ENCODE results near the gene ELK3. TPM values are rescaled to one million over a fixed set of nuclear protein-coding genes. Genes with fewer than 3 reads are reported as not detected.

The ELK3 gene
- total RNA-seq, 4 donors from 2014 or later: 10.0 to 13.5 (median 11.0) TPM

GRCh38 chr12:96295532-96296160, 101.5 kb downstream of the ELK3 start:
- Histone ChIP-seq H3K9me3 (no peaks in the 10 kb centered on the region), H3K27ac (no peak overlapping the region), H3K4me3 (no peak overlapping the region), H3K27me3 (no peaks in the 10 kb centered on the region), H3K36me3 (peaks cover 38% of the 10 kb centered on the region), H3K4me1 (no peaks in the 10 kb centered on the region)
- TF ChIP-seq EP300 (IDR thresholded peaks at IDR 0.05): no peak
- TF ChIP-seq CTCF (IDR thresholded peaks at IDR 0.05): no peak
- no peak for TF ChIP-seq POLR2AphosphoS5 (IDR thresholded peaks at IDR 0.05)
- TF ChIP-seq POLR2A (IDR thresholded peaks at IDR 0.05): no peak
- 86% methylated on average over 6 of the region's 6 CpGs for WGBS
- DNase-seq (ENCODE audit: low spot score in 2 of 2): no peak

DNA sequence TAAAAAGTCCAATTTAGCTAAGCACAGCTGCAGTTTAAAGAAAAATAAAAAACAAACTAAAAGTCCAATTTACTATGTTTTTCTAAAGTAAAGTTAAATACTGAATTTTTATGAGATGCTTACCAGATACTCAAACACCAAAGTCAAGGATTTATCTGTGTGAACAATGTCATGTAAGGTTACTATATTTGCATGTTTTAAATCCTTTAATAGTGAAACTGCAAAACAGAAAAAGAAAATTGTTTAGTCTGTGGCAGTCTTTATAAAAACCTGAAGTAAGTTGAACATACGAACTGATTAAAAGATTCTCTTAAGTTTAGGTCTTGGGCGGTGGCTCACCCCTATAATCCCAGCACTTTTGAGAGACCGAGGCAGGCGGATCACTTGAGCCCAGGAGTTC, 103.3 kb downstream of the ELK3 start:
- no peak for TF ChIP-seq POLR2AphosphoS5 (IDR thresholded peaks at IDR 0.05)
- no peak for TF ChIP-seq POLR2A (IDR thresholded peaks at IDR 0.05)
- no peak for TF ChIP-seq EP300 (IDR thresholded peaks at IDR 0.05)
- no peak for TF ChIP-seq CTCF (IDR thresholded peaks at IDR 0.05)
- Histone ChIP-seq H3K27me3 (no peaks in the 10 kb centered on the region), H3K36me3 (peaks cover 23% of the 10 kb centered on the region), H3K4me1 (no peaks in the 10 kb centered on the region), H3K9me3 (no peaks in the 10 kb centered on the region), H3K27ac (no peak overlapping the region), H3K4me3 (no peak overlapping the region)
- WGBS: 96% methylated on average over 4 of the region's 4 CpGs
- DNase-seq (ENCODE audit: low spot score in 2 of 2): no peak

DNA sequence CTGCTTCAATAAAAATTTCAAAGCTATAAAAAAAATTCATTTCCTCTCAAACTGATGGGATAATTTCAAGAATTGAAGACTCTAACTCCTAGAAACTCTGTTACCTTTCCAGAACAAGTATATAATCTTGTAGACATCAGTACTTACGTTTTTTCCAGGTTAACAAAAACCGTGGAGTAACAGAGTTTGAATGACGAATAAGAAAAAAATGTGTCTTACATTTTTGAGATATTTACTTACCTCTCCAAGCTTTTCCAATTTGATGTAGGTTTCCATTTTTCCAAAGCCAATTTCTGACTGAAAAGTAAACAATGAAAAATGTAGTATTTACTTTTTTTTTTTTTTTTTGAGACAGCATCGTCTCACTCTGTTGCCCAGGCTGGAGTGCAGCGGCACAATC, 105.9 kb downstream of the ELK3 start:
- TF ChIP-seq CTCF (IDR thresholded peaks at IDR 0.05): no peak
- TF ChIP-seq POLR2AphosphoS5 (IDR thresholded peaks at IDR 0.05): no peak
- no peak for TF ChIP-seq POLR2A (IDR thresholded peaks at IDR 0.05)
- no peak for TF ChIP-seq EP300 (IDR thresholded peaks at IDR 0.05)
- Histone ChIP-seq H3K9me3 (no peaks in the 10 kb centered on the region), H3K4me3 (no peak overlapping the region), H3K36me3 (peaks cover 18% of the 10 kb centered on the region), H3K4me1 (no peaks in the 10 kb centered on the region), H3K27ac (no peak overlapping the region), H3K27me3 (no peaks in the 10 kb centered on the region)
- DNase-seq (ENCODE audit: low spot score in 2 of 2): no peak
- 91% methylated on average over 5 of the region's 5 CpGs for WGBS

- no peak overlapping the region for H3K4me3 ChIP-seq
- H3K4me1 ChIP-seq: no peaks in the 10 kb centered on the region
- H3K36me3 ChIP-seq: peaks cover 18% of the 10 kb centered on the region
- H3K9me3 ChIP-seq: no peaks in the 10 kb centered on the region
- H3K27me3 ChIP-seq: no peaks in the 10 kb centered on the region
- no peak overlapping the region for H3K27ac ChIP-seq
- TF ChIP-seq CTCF (IDR thresholded peaks at IDR 0.05): no peak
- TF ChIP-seq POLR2A (IDR thresholded peaks at IDR 0.05): no peak
- no peak for TF ChIP-seq POLR2AphosphoS5 (IDR thresholded peaks at IDR 0.05)
- TF ChIP-seq EP300 (IDR thresholded peaks at IDR 0.05): no peak
- DNase-seq (ENCODE audit: low spot score in 2 of 2): no peak
- WGBS: 83% methylated on average over 4 of the region's 4 CpGs
Measured at GRCh38 chr12:96301732-96302131, 107.6 kb downstream of the ELK3 start.

GRCh38 chr12:96302687-96303310, 108.6 kb downstream of the ELK3 start:
- no peak for DNase-seq (ENCODE audit: low spot score in 2 of 2)
- TF ChIP-seq EP300 (IDR thresholded peaks at IDR 0.05) (no peak), POLR2AphosphoS5 (IDR thresholded peaks at IDR 0.05) (no peak)
- Histone ChIP-seq H3K27ac (no peak overlapping the region), H3K4me3 (no peak overlapping the region), H3K9me3 (no peaks in the 10 kb centered on the region), H3K4me1 (no peaks in the 10 kb centered on the region), H3K27me3 (no peaks in the 10 kb centered on the region), H3K36me3 (peaks cover 18% of the 10 kb centered on the region)
- WGBS: 77% methylated on average over 2 of the region's 2 CpGs
